HEK293T (cell line): ENCODE results near the gene UCMA.
"Not testable (repeated sequence)": the region's sequence is repeated elsewhere in the genome, so short reads cannot be mapped to it uniquely, and the experiment has no call there.

Source experiments
- CTCF ChIA-PET: fragments of 350-600 bp; formaldehyde crosslinking; extraction: SDS; loops from one replicate; lab custom pipeline; 2021; ENCODE audit warnings: antibody characterized with exemption, inconsistent platforms; lab: Yijun Ruan, JAX
- POLR2A ChIA-PET: fragments of 350-600 bp; formaldehyde crosslinking; extraction: SDS; loops from one replicate; lab custom pipeline; 2020; ENCODE audit warnings: antibody characterized with exemption, inconsistent platforms; lab: Yijun Ruan, JAX
- DNase-seq: peaks from one replicate; pipeline ENCODE4 v3.0.0; 2012; ENCODE audit warnings: mixed read lengths; ENCODE audit errors: extremely low spot score
- ARNT ChIP-seq: fragments of 450-650 bp; IDR thresholded peaks from 2 replicates; pipeline ENCODE4 v1.6.1; 2017; ENCODE audit warnings: mild to moderate bottlenecking
- BHLHE40 ChIP-seq: fragments of 450-650 bp; IDR thresholded peaks from 2 replicates; pipeline ENCODE4 v1.6.1; 2016; ENCODE audit warnings: mild to moderate bottlenecking, moderate library complexity, borderline replicate concordance
- CTBP1 ChIP-seq: fragments of 450-650 bp; IDR thresholded peaks from 2 replicates; pipeline ENCODE4 v1.6.1; 2016; ENCODE audit warnings: borderline replicate concordance
- ELF4 ChIP-seq: fragments of 450-650 bp; IDR thresholded peaks from 2 replicates; pipeline ENCODE4 v1.6.1; 2017; ENCODE audit warnings: antibody characterized with exemption
- FOXA1 ChIP-seq: fragments of 450-650 bp; IDR thresholded peaks from 2 replicates; pipeline ENCODE4 v1.6.1; 2016; ENCODE audit warnings: mild to moderate bottlenecking
- FOXK2 ChIP-seq: fragments of 450-650 bp; IDR thresholded peaks from 2 replicates; pipeline ENCODE4 v1.6.1; 2016; ENCODE audit warnings: mild to moderate bottlenecking
- FOXM1 ChIP-seq: fragments of 450-650 bp; IDR thresholded peaks from 2 replicates; pipeline ENCODE4 v1.6.1; 2017; ENCODE audit warnings: mild to moderate bottlenecking, borderline replicate concordance
- HDGF ChIP-seq: fragments of 450-650 bp; IDR thresholded peaks from 2 replicates; pipeline ENCODE4 v1.6.1; 2017; ENCODE audit warnings: antibody characterized with exemption, borderline replicate concordance
- L3MBTL2 ChIP-seq: fragments of 450-650 bp; conservative IDR thresholded peaks from 2 replicates; pipeline ENCODE4 v1.6.1; 2016; ENCODE audit warnings: mild to moderate bottlenecking
- LEF1 ChIP-seq: fragments of 450-650 bp; IDR thresholded peaks from 2 replicates; pipeline ENCODE4 v1.6.1; 2017; ENCODE audit warnings: mild to moderate bottlenecking, borderline replicate concordance
- NFRKB ChIP-seq: fragments of 450-650 bp; IDR thresholded peaks from 2 replicates; pipeline ENCODE4 v1.6.1; 2016; ENCODE audit warnings: mild to moderate bottlenecking, moderate library complexity
- PKNOX1 ChIP-seq: fragments of 450-650 bp; IDR thresholded peaks from 2 replicates; pipeline ENCODE4 v1.6.1; 2016
- SP1 ChIP-seq: fragments of 450-650 bp; IDR thresholded peaks from 2 replicates; pipeline ENCODE4 v1.6.1; 2017
- SUZ12 ChIP-seq: fragments of 450-650 bp; IDR thresholded peaks from 2 replicates; pipeline ENCODE4 v1.6.1; 2016; ENCODE audit warnings: mild to moderate bottlenecking
- TARDBP ChIP-seq: fragments of 450-650 bp; IDR thresholded peaks from 2 replicates; pipeline ENCODE4 v1.6.1; 2016
- ZNF384 ChIP-seq: fragments of 450-650 bp; IDR thresholded peaks from 2 replicates; pipeline ENCODE4 v1.6.1; 2016

Gene UCMA

GRCh38 chr10:13256627-13257026, 22.5 kb upstream of the UCMA start:
- CTCF ChIA-PET, result no interaction called here
- DNase-seq, result no peak
- TF ChIP-seq CTBP1 (no peak), SUZ12 (no peak), HDGF (no peak), FOXM1 (no peak), L3MBTL2 (no peak), ARNT (no peak), NFRKB (no peak), FOXA1 (no peak), LEF1 (no peak), FOXK2 (no peak), PKNOX1 (no peak), TARDBP (no peak), BHLHE40 (no peak), ZNF384 (no peak), ELF4 (no peak), SP1 (no peak)
- POLR2A ChIA-PET, result no interaction called here

- POLR2A ChIA-PET, result no interaction called here
- no peak for DNase-seq
- CTCF ChIA-PET, result no interaction called here
- TF ChIP-seq PKNOX1, result no peak
- TF ChIP-seq LEF1, result no peak
- TF ChIP-seq SP1, result no peak
- TF ChIP-seq TARDBP, result no peak
- no peak for TF ChIP-seq CTBP1
- TF ChIP-seq ARNT, result no peak
- no peak for TF ChIP-seq NFRKB
- no peak for TF ChIP-seq FOXA1
- no peak for TF ChIP-seq HDGF
- TF ChIP-seq ELF4, result no peak
- no peak for TF ChIP-seq FOXM1
- no peak for TF ChIP-seq FOXK2
- TF ChIP-seq BHLHE40, result no peak
- TF ChIP-seq SUZ12, result no peak
- no peak for TF ChIP-seq L3MBTL2
- TF ChIP-seq ZNF384, result no peak
Measured at GRCh38 chr10:13253726-13254125, 19.6 kb upstream of the UCMA start.

GRCh38 chr10:13247784-13248183, 13.6 kb upstream of the UCMA start:
- no peak for TF ChIP-seq HDGF
- TF ChIP-seq FOXA1, result no peak
- TF ChIP-seq TARDBP, result no peak
- TF ChIP-seq FOXK2, result no peak
- TF ChIP-seq ELF4, result no peak
- TF ChIP-seq LEF1, result no peak
- no peak for TF ChIP-seq ZNF384
- no peak for TF ChIP-seq SP1
- no peak for TF ChIP-seq CTBP1
- no peak for TF ChIP-seq SUZ12
- ChIA-PET CTCF (no interaction called here), POLR2A (no interaction called here)
- no peak for DNase-seq

- ChIA-PET CTCF (no interaction called here), POLR2A (no interaction called here)
- DNase-seq, result no peak
- TF ChIP-seq BHLHE40 (no peak), SUZ12 (no peak), NFRKB (no peak), PKNOX1 (no peak), FOXA1 (no peak), L3MBTL2 (no peak), LEF1 (no peak)
Measured at GRCh38 chr10:13247246-13247645, 13.1 kb upstream of the UCMA start.

GRCh38 chr10:13242260-13242659, 8.1 kb upstream of the UCMA start:
- POLR2A ChIA-PET, DNase-seq, CTCF ChIA-PET: not testable (repeated sequence)

GRCh38 chr10:13241613-13242012, 7.4 kb upstream of the UCMA start:
- DNase-seq, result no peak
- POLR2A ChIA-PET, result no interaction called here
- TF ChIP-seq SP1 (no peak), ELF4 (no peak)
- CTCF ChIA-PET, result no interaction called here

GRCh38 chr10:13239923-13240322, 5.7 kb upstream of the UCMA start:
- no peak for TF ChIP-seq ELF4
- TF ChIP-seq CTBP1, result no peak
- TF ChIP-seq TARDBP, result no peak
- TF ChIP-seq ARNT, result no peak
- TF ChIP-seq SUZ12, result no peak
- no peak for TF ChIP-seq BHLHE40
- no peak for TF ChIP-seq FOXM1
- TF ChIP-seq HDGF, result no peak
- no peak for TF ChIP-seq SP1
- no peak for DNase-seq
- ChIA-PET CTCF (interaction anchor here (0.7 kb wide), 2 partner anchors 10 to 129 kb away, joined by 3 to 11 read pairs; no protein-coding TSS in a partner anchor), POLR2A (no interaction called here)
